B cell (primary cell): ENCODE measurements around the gene CCNI2. TPM values are rescaled to one million over a fixed set of nuclear protein-coding genes. Genes with fewer than 3 reads are reported as not detected.

Source experiments
- ATAC-seq: fragments of 200-7000 bp; cut with Tn5 transposase; one replicate; pipeline ENCODE4 v1.10.0; 2021; ENCODE audit warnings: low read depth, mild to moderate bottlenecking, moderate number of reproducible peaks, moderate library complexity
- CTCF ChIA-PET: fragments of 350-600 bp; sonication (Branson Sonifier 250); formaldehyde crosslinking; loops from one replicate; lab custom pipeline; 2021; ENCODE audit warnings: antibody characterized with exemption, inconsistent platforms; lab: Charles Lee
- POLR2A ChIA-PET: fragments of 350-600 bp; sonication (Branson Sonifier 250); formaldehyde crosslinking; loops from one replicate; lab custom pipeline; 2021; ENCODE audit warnings: antibody characterized with exemption; lab: Charles Lee
- DNase-seq: peaks from one replicate; pipeline ENCODE4 v3.0.0; 2013
- H2AFZ ChIP-seq: 2 replicates; pipeline ENCODE4 v1.6.1; 2012; ENCODE audit warnings: mild to moderate bottlenecking, low read depth, low read length; ENCODE audit not compliant: insufficient read depth, poor library complexity, severe bottlenecking
- H3K27ac ChIP-seq, 2 donors: 1 replicate in 1 of 2; 2 replicates in 1 of 2; pipeline ENCODE4 v1.5.1; 2012 to 2013; ENCODE audit warnings: low read length in 2 of 2, mild to moderate bottlenecking in 2 of 2, moderate library complexity in 1 of 2
- H3K27me3 ChIP-seq, 4 experiments: fragments of 200-600 bp in 1 of 4; sonication (generic) in 1 of 4; replicated peaks in 1 of 4; 1 replicate in 2 of 4; 2 replicates in 2 of 4; pipeline versions ENCODE4 v1.6.1 to v1.7.0; 2013 to 2016; ENCODE audit warnings: low read length in 3 of 4, mild to moderate bottlenecking in 2 of 4, mixed read lengths in 1 of 4, moderate library complexity in 1 of 4; ENCODE audit not compliant: insufficient read depth in 4 of 4, control insufficient read depth in 3 of 4; ENCODE audit errors: control extremely low read depth in 1 of 4
- H3K36me3 ChIP-seq, 2 experiments: replicated peaks in 1 of 2; 1 replicate in 1 of 2; 2 replicates in 1 of 2; pipeline versions ENCODE4 v1.6.1 to v1.7.1; 2013; ENCODE audit warnings: low read length in 1 of 2; ENCODE audit not compliant: insufficient read depth in 2 of 2, control insufficient read depth in 1 of 2; ENCODE audit errors: control extremely low read depth in 1 of 2, extremely low read depth in 1 of 2
- H3K4me1 ChIP-seq, 2 donors: fragments of 200-600 bp in 1 of 2; sonication (generic) in 1 of 2; 1 replicate in 1 of 2; 2 replicates in 1 of 2; pipeline versions ENCODE4 v1.5.1 to v1.6.1; 2013 to 2017; ENCODE audit warnings: low read length in 2 of 2; ENCODE audit not compliant: control insufficient read depth in 2 of 2, insufficient read depth in 2 of 2
- H3K4me2 ChIP-seq: replicated peaks from 2 replicates; pipeline ENCODE3; 2012; ENCODE audit warnings: mild to moderate bottlenecking, low read depth, low read length; ENCODE audit not compliant: poor library complexity, severe bottlenecking
- H3K4me3 ChIP-seq, 5 experiments: fragments of 200-600 bp in 1 of 5; sonication (generic) in 1 of 5; 1 replicate in 3 of 5; 2 replicates in 2 of 5; pipeline versions ENCODE4 v1.5.1 to v1.7.0; 2011 to 2016; ENCODE audit warnings: low read length in 4 of 5, mild to moderate bottlenecking in 4 of 5, low read depth in 2 of 5, control low read depth in 1 of 5, moderate library complexity in 1 of 5; ENCODE audit not compliant: insufficient read depth in 1 of 5; ENCODE audit errors: control extremely low read depth in 1 of 5, extremely low read depth in 1 of 5
- H3K79me2 ChIP-seq: fragments of 200-600 bp; sonication (generic); one replicate; pipeline ENCODE4 v1.6.0; 2016; ENCODE audit warnings: low read length; ENCODE audit not compliant: control insufficient read depth, insufficient read depth
- H3K9ac ChIP-seq: fragments of 200-600 bp; sonication (generic); 2 replicates; pipeline ENCODE4 v1.6.1; 2017; ENCODE audit warnings: mild to moderate bottlenecking, low read length, moderate library complexity
- H3K9me3 ChIP-seq, 3 donors: one replicate each; pipeline versions ENCODE4 v1.6.1 to v1.7.1; 2013; ENCODE audit warnings: low read length in 2 of 3; ENCODE audit not compliant: control insufficient read depth in 2 of 3, insufficient read depth in 1 of 3; ENCODE audit errors: control extremely low read depth in 1 of 3
- H4K20me1 ChIP-seq: 2 replicates; pipeline ENCODE4 v1.6.0; 2012; ENCODE audit warnings: mild to moderate bottlenecking, low read length; ENCODE audit not compliant: insufficient read depth, control insufficient read depth, poor library complexity, severe bottlenecking
- H3K27ac Mint-ChIP-seq: one replicate; pipeline ENCODE4 v1.8.0; 2021; ENCODE audit warnings: mixed read lengths
- H3K27me3 Mint-ChIP-seq: one replicate; pipeline ENCODE4 v1.8.0; 2021; ENCODE audit warnings: mixed read lengths
- H3K4me1 Mint-ChIP-seq: one replicate; pipeline ENCODE4 v1.8.0; 2021; ENCODE audit warnings: mixed read lengths
- H3K4me3 Mint-ChIP-seq: one replicate; pipeline ENCODE4 v1.8.0; 2021; ENCODE audit warnings: mixed read lengths
- H3K9me3 Mint-ChIP-seq: one replicate; pipeline ENCODE4 v1.8.0; 2022; ENCODE audit warnings: mixed read lengths; ENCODE audit not compliant: insufficient read depth
- EZH2 ChIP-seq: IDR thresholded peaks from 2 replicates; pipeline ENCODE4 v1.6.1; 2012; ENCODE audit warnings: borderline replicate concordance, low read depth, mild to moderate bottlenecking, moderate library complexity, low read length; ENCODE audit not compliant: insufficient read depth, poor library complexity, severe bottlenecking
- WGBS: methylation state at CpG from one replicate; pipeline ENCODE4 v1.1.5; 2013; ENCODE audit warnings: missing lambda C conversion rate; ENCODE audit not compliant: insufficient coverage; 5-methylcytosine and 5-hydroxymethylcytosine counted together
- intact Hi-C: fragments of 100-400 bp; cut with micrococcal nuclease; formaldehyde crosslinking; loops from one replicate; pipeline ENCODE4 v1.10.0; 2022
- polyA plus RNA-seq: library from polyadenylated mRNA; depleted of rRNA; stranded (reverse); fragments of >200 nt; gene quantifications from 2 replicates; pipeline ENCODE4 v1.2.3, GENCODE V29; 2012
- total RNA-seq, 2 donors: library from RNA; stranded (reverse); fragments of 120-200 nt in 1 of 2; gene quantifications; 1 replicate in 1 of 2; 2 replicates in 1 of 2; pipeline versions ENCODE4 v1.2.3 to v1.2.4, GENCODE V29; 2013 to 2022
- TF ChIP-seq, protein P1 (sequence below): fragments of 200-600 bp; IDR thresholded peaks from one replicate; pipeline ENCODE4 v1.8.0; 2022; ENCODE audit warnings: antibody characterized with exemption, mild to moderate bottlenecking

The CCNI2 gene
- total and polyA plus RNA-seq, 2 donors (not counting 1 experiment from before 2014, with no cell fraction given), result 0.39 to 2.0 TPM

DNA sequence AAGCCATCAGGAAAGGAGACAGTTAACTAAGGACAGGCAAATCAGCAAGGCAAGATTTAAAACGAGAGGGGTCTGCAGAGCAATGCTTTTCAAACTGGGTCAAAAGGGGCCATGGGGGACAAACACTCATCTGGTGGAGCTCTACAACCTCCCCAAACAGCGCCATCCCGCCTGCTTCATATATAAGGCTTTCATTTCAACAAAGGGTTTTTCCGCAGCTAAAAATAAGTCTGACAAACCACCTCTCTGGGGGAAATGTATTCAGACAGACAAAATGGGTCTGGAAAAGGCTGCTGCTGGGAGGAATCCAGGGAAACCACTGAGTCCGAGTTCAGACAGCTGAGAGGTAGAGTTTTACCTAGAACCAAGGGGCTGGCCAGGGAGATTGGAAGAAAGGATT is 38.1 kb downstream of the CCNI2 start:
- Histone ChIP-seq H3K4me1 (no peaks in the 10 kb centered on the region), H3K4me3 (no peak overlapping the region), H3K79me2 (no peaks in the 10 kb centered on the region), H4K20me1 (no peaks in the 10 kb centered on the region), H3K9me3 (no peaks in the 10 kb centered on the region), H3K9ac (no peak overlapping the region), H3K36me3 (no peaks in the 10 kb centered on the region), H3K27me3 (peaks cover 0 to 25% (median 17%) of the 10 kb centered on the region in 4 experiments), H3K4me2 (no peak overlapping the region), H2AFZ (no peak overlapping the region), H3K27ac (no peak overlapping the region)
- ChIA-PET POLR2A (interaction anchor here (0.6 to 0.7 kb wide), 2 partner anchors 61 to 251 kb away, joined by 3 to 9 read pairs; no protein-coding TSS in a partner anchor), CTCF (interaction anchor here (0.7 kb wide), 1 partner anchor 34 kb away, joined by 3 read pairs; no protein-coding TSS in a partner anchor)
- TF ChIP-seq EZH2, result no peak
- TF ChIP-seq, protein P1, sequence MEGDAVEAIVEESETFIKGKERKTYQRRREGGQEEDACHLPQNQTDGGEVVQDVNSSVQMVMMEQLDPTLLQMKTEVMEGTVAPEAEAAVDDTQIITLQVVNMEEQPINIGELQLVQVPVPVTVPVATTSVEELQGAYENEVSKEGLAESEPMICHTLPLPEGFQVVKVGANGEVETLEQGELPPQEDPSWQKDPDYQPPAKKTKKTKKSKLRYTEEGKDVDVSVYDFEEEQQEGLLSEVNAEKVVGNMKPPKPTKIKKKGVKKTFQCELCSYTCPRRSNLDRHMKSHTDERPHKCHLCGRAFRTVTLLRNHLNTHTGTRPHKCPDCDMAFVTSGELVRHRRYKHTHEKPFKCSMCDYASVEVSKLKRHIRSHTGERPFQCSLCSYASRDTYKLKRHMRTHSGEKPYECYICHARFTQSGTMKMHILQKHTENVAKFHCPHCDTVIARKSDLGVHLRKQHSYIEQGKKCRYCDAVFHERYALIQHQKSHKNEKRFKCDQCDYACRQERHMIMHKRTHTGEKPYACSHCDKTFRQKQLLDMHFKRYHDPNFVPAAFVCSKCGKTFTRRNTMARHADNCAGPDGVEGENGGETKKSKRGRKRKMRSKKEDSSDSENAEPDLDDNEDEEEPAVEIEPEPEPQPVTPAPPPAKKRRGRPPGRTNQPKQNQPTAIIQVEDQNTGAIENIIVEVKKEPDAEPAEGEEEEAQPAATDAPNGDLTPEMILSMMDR, result no peak
- WGBS, result 59% methylated on average over 2 of the region's 5 CpGs
- Mint-ChIP-seq H3K27ac (no peak overlapping the region), H3K27me3 (peaks cover 34% of the 10 kb centered on the region), H3K4me3 (no peak overlapping the region), H3K9me3 (no peaks in the 10 kb centered on the region), H3K4me1 (no peaks in the 10 kb centered on the region)
- DNase-seq (no peak), ATAC-seq (no peak)
- intact Hi-C loops, result no loop called here

DNA sequence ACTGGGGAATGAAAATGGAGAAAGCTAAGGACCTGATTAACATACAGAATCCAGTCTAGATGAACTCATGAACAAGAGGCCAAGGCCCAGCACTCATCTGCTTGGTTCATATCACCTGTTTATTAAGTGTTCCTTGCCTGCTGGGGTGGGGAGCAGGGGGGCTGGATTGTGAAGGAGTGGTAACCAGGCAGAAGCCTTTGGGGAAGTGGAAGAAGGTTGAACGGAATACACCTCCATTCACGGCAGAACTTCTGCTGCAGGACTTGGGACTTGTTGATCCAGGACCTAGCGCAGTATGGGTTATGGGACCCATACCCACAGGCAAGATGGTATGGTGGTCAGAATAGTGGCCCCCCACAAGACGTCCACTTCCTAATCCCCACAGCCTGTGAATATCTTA is 38.6 kb downstream of the CCNI2 start:
- Mint-ChIP-seq H3K27me3 (peaks cover 32% of the 10 kb centered on the region), H3K4me3 (no peak overlapping the region), H3K4me1 (no peaks in the 10 kb centered on the region), H3K9me3 (no peaks in the 10 kb centered on the region), H3K27ac (no peak overlapping the region)
- CTCF ChIA-PET, result interaction anchor here (0.7 kb wide), 1 partner anchor 34 kb away, joined by 3 read pairs; no protein-coding TSS in a partner anchor
- H2AFZ ChIP-seq, result no peak overlapping the region
- no peak overlapping the region for H3K9ac ChIP-seq
- no peak for TF ChIP-seq EZH2
- TF ChIP-seq, protein P1, result no peak
- H3K4me3 ChIP-seq, result no peak overlapping the region
- intact Hi-C loops, result no loop called here
- H3K36me3 ChIP-seq, result no peaks in the 10 kb centered on the region
- no peak overlapping the region for H3K4me2 ChIP-seq
- no peaks in the 10 kb centered on the region for H4K20me1 ChIP-seq
- H3K79me2 ChIP-seq, result no peaks in the 10 kb centered on the region
- 100% methylated on average over 1 of the region's 4 CpGs for WGBS
- no peak overlapping the region for H3K27ac ChIP-seq
- no peak for DNase-seq
- POLR2A ChIA-PET, result no interaction called here
- no peaks in the 10 kb centered on the region for H3K9me3 ChIP-seq
- peaks cover 0 to 25% (median 15%) of the 10 kb centered on the region in 4 experiments for H3K27me3 ChIP-seq
- no peak for ATAC-seq
- H3K4me1 ChIP-seq, result no peaks in the 10 kb centered on the region
